Astrocyte (in vitro differentiated cells and primary cell): ENCODE data around the gene EXOC6B. TPM values are rescaled to one million over a fixed set of nuclear protein-coding genes. Genes with fewer than 3 reads are reported as not detected.

ENCODE experiments used
- DNase-seq: peaks from one replicate; pipeline ENCODE4 v3.0.0-alpha.2; 2010; ENCODE audit warnings: low read depth
- FAIRE-seq: peaks from 2 replicates; lab custom pipeline; 2011; peaks lifted over from hg19 to GRCh38; lab: Jason Lieb, UNC
- H2AFZ ChIP-seq: 2 replicates; pipeline ENCODE4 v1.6.0; 2012; ENCODE audit warnings: low read depth, low read length, inconsistent platforms
- H3K27ac ChIP-seq: 2 replicates; pipeline ENCODE4 v1.5.1; 2011; ENCODE audit warnings: low read depth, low read length, inconsistent platforms
- H3K27me3 ChIP-seq: 2 replicates; pipeline ENCODE4 v1.6.0; 2011; ENCODE audit warnings: low read length, inconsistent platforms; ENCODE audit not compliant: insufficient read depth
- H3K36me3 ChIP-seq: 2 replicates; pipeline ENCODE4 v1.5.1; 2011; ENCODE audit warnings: low read length, inconsistent platforms; ENCODE audit not compliant: insufficient read depth
- H3K4me1 ChIP-seq: 2 replicates; pipeline ENCODE4 v1.5.1; 2011; ENCODE audit warnings: low read length, inconsistent platforms; ENCODE audit not compliant: insufficient read depth
- H3K4me2 ChIP-seq: 2 replicates; pipeline ENCODE4 v1.6.0; 2012; ENCODE audit warnings: low read length, inconsistent platforms
- H3K4me3 ChIP-seq: 2 replicates; pipeline ENCODE4 v1.5.1; 2011; ENCODE audit warnings: low read depth, mild to moderate bottlenecking, low read length, inconsistent platforms; ENCODE audit not compliant: insufficient read depth
- H3K79me2 ChIP-seq: 2 replicates; pipeline ENCODE4 v1.6.0; 2012; ENCODE audit warnings: mild to moderate bottlenecking, low read length, inconsistent platforms; ENCODE audit not compliant: insufficient read depth
- H3K9ac ChIP-seq: 2 replicates; pipeline ENCODE4 v1.6.0; 2012; ENCODE audit warnings: mild to moderate bottlenecking, low read length, inconsistent platforms
- H3K9me3 ChIP-seq: 2 replicates; pipeline ENCODE4 v1.5.1; 2012; ENCODE audit warnings: low read depth, mild to moderate bottlenecking, low read length, inconsistent platforms; ENCODE audit not compliant: insufficient read depth
- H4K20me1 ChIP-seq: 2 replicates; pipeline ENCODE4 v1.6.0; 2012; ENCODE audit warnings: low read length, inconsistent platforms; ENCODE audit not compliant: insufficient read depth
- H3K27ac Mint-ChIP-seq: one replicate; pipeline ENCODE4 v1.8.0; 2021; ENCODE audit warnings: mild to moderate bottlenecking, mixed read lengths; ENCODE audit not compliant: unreplicated experiment
- H3K27me3 Mint-ChIP-seq: one replicate; pipeline ENCODE4 v1.8.0; 2021; ENCODE audit warnings: low read depth, mixed read lengths; ENCODE audit not compliant: unreplicated experiment
- H3K36me3 Mint-ChIP-seq: one replicate; pipeline ENCODE4 v1.8.0; 2021; ENCODE audit warnings: low read depth, mixed read lengths; ENCODE audit not compliant: unreplicated experiment
- H3K4me1 Mint-ChIP-seq: one replicate; pipeline ENCODE4 v1.8.0; 2021; ENCODE audit warnings: low read depth, mixed read lengths; ENCODE audit not compliant: unreplicated experiment
- H3K4me3 Mint-ChIP-seq: one replicate; pipeline ENCODE4 v1.8.0; 2021; ENCODE audit warnings: mild to moderate bottlenecking, moderate library complexity, mixed read lengths; ENCODE audit not compliant: unreplicated experiment
- H3K9me3 Mint-ChIP-seq: one replicate; pipeline ENCODE4 v1.8.0; 2021; ENCODE audit warnings: mild to moderate bottlenecking, mixed read lengths; ENCODE audit not compliant: unreplicated experiment
- EZH2 ChIP-seq: IDR thresholded peaks from 2 replicates; pipeline ENCODE4 v1.6.1; 2012; ENCODE audit warnings: mild to moderate bottlenecking, low read length, inconsistent platforms; ENCODE audit not compliant: insufficient read depth
- total RNA-seq: library from RNA; stranded (reverse); gene quantifications from 2 replicates; pipeline ENCODE4 v1.2.1, GENCODE V29; 2021
- TF ChIP-seq, protein P1 (sequence below): IDR thresholded peaks from 2 replicates; pipeline ENCODE4 v1.5.1; 2011; ENCODE audit warnings: low read depth, mild to moderate bottlenecking, inconsistent platforms, low read length, moderate library complexity; ENCODE audit not compliant: insufficient read depth

Gene EXOC6B
- total RNA-seq, 1 donor from 2014 or later = 31.8 TPM

DNA sequence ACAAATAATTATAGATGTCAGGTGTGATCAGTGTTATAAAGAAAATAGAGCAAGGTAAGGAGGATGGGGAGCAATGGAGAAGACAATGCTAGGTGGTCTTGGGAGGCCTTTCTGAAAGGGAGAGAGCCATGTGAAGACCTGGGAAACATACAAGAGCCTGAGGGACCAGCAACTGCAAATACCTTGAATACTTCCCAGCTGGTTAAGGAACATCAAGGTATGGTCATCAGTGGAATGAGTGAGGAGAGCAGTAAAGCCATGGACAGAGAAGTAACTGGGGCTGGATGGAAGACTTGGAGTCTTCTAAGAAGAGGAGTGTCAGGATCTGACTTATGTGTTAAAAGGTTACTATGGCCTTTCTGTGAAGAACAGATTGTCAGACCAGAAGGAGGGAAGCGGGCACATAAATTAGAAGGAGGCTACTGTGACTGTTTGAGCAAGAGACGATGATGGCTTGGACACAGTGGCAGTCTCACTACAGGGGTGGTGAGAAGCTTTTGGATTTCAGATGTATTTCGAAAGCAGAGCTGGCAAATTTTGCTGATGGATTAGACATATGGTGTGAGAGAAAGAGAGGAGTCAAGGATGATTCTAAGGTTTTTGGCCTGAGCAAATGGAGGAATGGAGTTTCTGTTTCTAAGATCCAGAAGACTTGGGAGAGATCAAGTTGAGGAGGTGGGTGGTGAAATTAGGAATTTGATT is 22.8 kb upstream of the EXOC6B start:
- DNase-seq (no peak), FAIRE-seq (no peak)
- Histone ChIP-seq H4K20me1 (no peaks in the 10 kb centered on the region), H3K4me3 (no peak overlapping the region), H3K79me2 (no peaks in the 10 kb centered on the region), H3K4me1 (no peaks in the 10 kb centered on the region), H2AFZ (no peak overlapping the region), H3K4me2 (no peak overlapping the region), H3K9me3 (no peaks in the 10 kb centered on the region), H3K27ac (no peak overlapping the region), H3K36me3 (no peaks in the 10 kb centered on the region), H3K9ac (no peak overlapping the region), H3K27me3 (peaks cover 16% of the 10 kb centered on the region)
- no peak overlapping the region for H3K27ac Mint-ChIP-seq
- no peak for TF ChIP-seq EZH2
- TF ChIP-seq, protein P1, sequence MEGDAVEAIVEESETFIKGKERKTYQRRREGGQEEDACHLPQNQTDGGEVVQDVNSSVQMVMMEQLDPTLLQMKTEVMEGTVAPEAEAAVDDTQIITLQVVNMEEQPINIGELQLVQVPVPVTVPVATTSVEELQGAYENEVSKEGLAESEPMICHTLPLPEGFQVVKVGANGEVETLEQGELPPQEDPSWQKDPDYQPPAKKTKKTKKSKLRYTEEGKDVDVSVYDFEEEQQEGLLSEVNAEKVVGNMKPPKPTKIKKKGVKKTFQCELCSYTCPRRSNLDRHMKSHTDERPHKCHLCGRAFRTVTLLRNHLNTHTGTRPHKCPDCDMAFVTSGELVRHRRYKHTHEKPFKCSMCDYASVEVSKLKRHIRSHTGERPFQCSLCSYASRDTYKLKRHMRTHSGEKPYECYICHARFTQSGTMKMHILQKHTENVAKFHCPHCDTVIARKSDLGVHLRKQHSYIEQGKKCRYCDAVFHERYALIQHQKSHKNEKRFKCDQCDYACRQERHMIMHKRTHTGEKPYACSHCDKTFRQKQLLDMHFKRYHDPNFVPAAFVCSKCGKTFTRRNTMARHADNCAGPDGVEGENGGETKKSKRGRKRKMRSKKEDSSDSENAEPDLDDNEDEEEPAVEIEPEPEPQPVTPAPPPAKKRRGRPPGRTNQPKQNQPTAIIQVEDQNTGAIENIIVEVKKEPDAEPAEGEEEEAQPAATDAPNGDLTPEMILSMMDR = no peak
- H3K9me3 Mint-ChIP-seq = no peaks in the 10 kb centered on the region
- H3K4me3 Mint-ChIP-seq = no peak overlapping the region
- no peaks in the 10 kb centered on the region for H3K36me3 Mint-ChIP-seq
- peaks cover 4% of the 10 kb centered on the region for H3K27me3 Mint-ChIP-seq
- H3K4me1 Mint-ChIP-seq = no peaks in the 10 kb centered on the region

GRCh38 chr2:72847534-72848315 is 21.9 kb upstream of the EXOC6B start:
- no peak overlapping the region for H3K27ac Mint-ChIP-seq
- H3K27ac ChIP-seq = no peak overlapping the region
- H3K36me3 ChIP-seq = no peaks in the 10 kb centered on the region
- no peaks in the 10 kb centered on the region for H3K4me1 Mint-ChIP-seq
- peaks cover 1% of the 10 kb centered on the region for H3K9me3 Mint-ChIP-seq
- H3K79me2 ChIP-seq = no peaks in the 10 kb centered on the region
- FAIRE-seq (no peak), DNase-seq (no peak)
- no peak overlapping the region for H3K4me3 ChIP-seq
- H3K36me3 Mint-ChIP-seq = no peaks in the 10 kb centered on the region
- no peaks in the 10 kb centered on the region for H3K9me3 ChIP-seq
- H3K9ac ChIP-seq = no peak overlapping the region
- H3K27me3 ChIP-seq = peaks cover 14% of the 10 kb centered on the region
- H3K4me2 ChIP-seq = no peak overlapping the region
- H4K20me1 ChIP-seq = no peaks in the 10 kb centered on the region
- TF ChIP-seq, protein P1 = no peak
- no peak for TF ChIP-seq EZH2
- H2AFZ ChIP-seq = no peak overlapping the region
- H3K4me1 ChIP-seq = no peaks in the 10 kb centered on the region
- no peak overlapping the region for H3K4me3 Mint-ChIP-seq
- peaks cover 2% of the 10 kb centered on the region for H3K27me3 Mint-ChIP-seq
